H9 (cell line): Measurements from ENCODE around the gene FFAR1. TPM values are rescaled to one million over a fixed set of nuclear protein-coding genes. Genes with fewer than 3 reads are reported as not detected.
A peak's percentile ranks its signal among the peaks of the same experiment; 100 is the strongest.

Experiments used
- DNase-seq: peaks from one replicate; pipeline ENCODE4 v3.0.0-alpha.2; 2017
- H2AFZ ChIP-seq: one replicate; pipeline ENCODE4 v1.6.1; 2013; ENCODE audit warnings: mild to moderate bottlenecking, low read length, control low read depth, moderate library complexity
- H2AK5ac ChIP-seq: 2 replicates; pipeline ENCODE4 v1.6.1; 2013; ENCODE audit warnings: low read length, control low read depth, mixed read lengths; ENCODE audit not compliant: insufficient read length
- H2BK120ac ChIP-seq: one replicate; pipeline ENCODE4 v1.6.1; 2013; ENCODE audit warnings: low read depth, mild to moderate bottlenecking, low read length, control low read depth, inconsistent platforms; ENCODE audit not compliant: poor library complexity, severe bottlenecking
- H2BK12ac ChIP-seq: 2 replicates; pipeline ENCODE4 v1.6.1; 2013; ENCODE audit warnings: low read length, control low read depth, mixed read lengths, low read depth; ENCODE audit not compliant: insufficient read length
- H2BK15ac ChIP-seq: 2 replicates; pipeline ENCODE4 v1.6.1; 2013; ENCODE audit warnings: low read depth, low read length, control low read depth
- H2BK20ac ChIP-seq: one replicate; pipeline ENCODE4 v1.6.1; 2013; ENCODE audit warnings: low read depth, mild to moderate bottlenecking, low read length, control low read depth, inconsistent platforms; ENCODE audit not compliant: poor library complexity, severe bottlenecking
- H2BK5ac ChIP-seq: 2 replicates; pipeline ENCODE4 v1.6.1; 2013; ENCODE audit warnings: low read length, control low read depth, mixed read lengths; ENCODE audit not compliant: insufficient read length
- H3K14ac ChIP-seq: 2 replicates; pipeline ENCODE4 v1.6.1; 2013; ENCODE audit warnings: low read length, control low read depth; ENCODE audit not compliant: insufficient read depth
- H3K18ac ChIP-seq: 2 replicates; pipeline ENCODE4 v1.6.1; 2013; ENCODE audit warnings: low read depth, mild to moderate bottlenecking, mixed read lengths, low read length, control low read depth; ENCODE audit not compliant: insufficient read length
- H3K23ac ChIP-seq: 2 replicates; pipeline ENCODE4 v1.6.1; 2013; ENCODE audit warnings: low read length, control low read depth, mixed read lengths, low read depth; ENCODE audit not compliant: insufficient read length
- H3K23me2 ChIP-seq: 2 replicates; pipeline ENCODE4 v1.6.1; 2013; ENCODE audit warnings: low read depth, mild to moderate bottlenecking, mixed read lengths, low read length, control low read depth; ENCODE audit not compliant: insufficient read length, poor library complexity, severe bottlenecking
- H3K27ac ChIP-seq: 2 replicates; pipeline ENCODE4 v1.5.1; 2013; ENCODE audit warnings: low read length, control low read depth, mixed read lengths, low read depth; ENCODE audit not compliant: insufficient read length
- H3K27me3 ChIP-seq: 2 replicates; pipeline ENCODE4 v1.6.1; 2013; ENCODE audit warnings: low read length, control low read depth, inconsistent platforms; ENCODE audit not compliant: insufficient read depth
- H3K4ac ChIP-seq: 2 replicates; pipeline ENCODE4 v1.6.1; 2013; ENCODE audit warnings: low read depth, mild to moderate bottlenecking, control low read depth, inconsistent platforms, low read length, moderate library complexity
- H3K4me1 ChIP-seq: 2 replicates; pipeline ENCODE4 v1.6.1; 2013; ENCODE audit warnings: low read length, control low read depth, inconsistent platforms; ENCODE audit not compliant: insufficient read depth
- H3K4me2 ChIP-seq: 2 replicates; pipeline ENCODE4 v1.6.1; 2013; ENCODE audit warnings: low read length, control low read depth, mixed read lengths; ENCODE audit not compliant: insufficient read length, insufficient read depth
- H3K56ac ChIP-seq: 2 replicates; pipeline ENCODE4 v1.6.1; 2013; ENCODE audit warnings: low read depth, mild to moderate bottlenecking, mixed read lengths, low read length, control low read depth; ENCODE audit not compliant: insufficient read length
- H3K79me1 ChIP-seq: 2 replicates; pipeline ENCODE4 v1.6.1; 2013; ENCODE audit warnings: low read depth, mild to moderate bottlenecking, moderate library complexity, low read length, control low read depth, inconsistent platforms; ENCODE audit not compliant: insufficient read depth, poor library complexity, severe bottlenecking
- H3K79me2 ChIP-seq: 2 replicates; pipeline ENCODE4 v1.6.1; 2013; ENCODE audit warnings: low read length, control low read depth, inconsistent platforms; ENCODE audit not compliant: insufficient read depth
- H3K9ac ChIP-seq: 2 replicates; pipeline ENCODE4 v1.6.1; 2013; ENCODE audit warnings: low read length, control low read depth, mixed read lengths; ENCODE audit not compliant: insufficient read length; ENCODE audit errors: extremely low read depth
- H3K9me3 ChIP-seq: one replicate; pipeline ENCODE4 v1.6.1; 2013; ENCODE audit warnings: low read depth, low read length, inconsistent platforms; ENCODE audit not compliant: control insufficient read depth
- H3T11ph ChIP-seq: one replicate; pipeline ENCODE4 v1.6.1; 2013; ENCODE audit warnings: mild to moderate bottlenecking, low read length, control low read depth, inconsistent platforms
- H4K20me1 ChIP-seq: one replicate; pipeline ENCODE4 v1.6.1; 2013; ENCODE audit not compliant: control insufficient read depth, insufficient read length, insufficient read depth
- H4K5ac ChIP-seq: 2 replicates; pipeline ENCODE4 v1.6.1; 2013; ENCODE audit warnings: low read depth, mild to moderate bottlenecking, mixed read lengths, low read length, control low read depth; ENCODE audit not compliant: insufficient read length
- H4K8ac ChIP-seq: replicated peaks from 2 replicates; pipeline ENCODE4 v1.6.1; 2013; ENCODE audit warnings: low read length, control low read depth, mixed read lengths, low read depth; ENCODE audit not compliant: insufficient read length
- H4K91ac ChIP-seq: 2 replicates; pipeline ENCODE4 v1.6.1; 2013; ENCODE audit warnings: low read depth, mild to moderate bottlenecking, moderate library complexity, mixed read lengths, low read length, control low read depth; ENCODE audit not compliant: insufficient read length
- H3K27ac Mint-ChIP-seq, 3 experiments: 2 replicates in 2 of 3; 3 replicates in 1 of 3; pipeline ENCODE4 v1.8.0; 2020 to 2021; ENCODE audit warnings: mixed read lengths in 3 of 3, mild to moderate bottlenecking in 1 of 3, moderate library complexity in 1 of 3
- H3K27me3 Mint-ChIP-seq: 2 replicates; pipeline ENCODE4 v1.8.0; 2021; ENCODE audit warnings: low read depth, mild to moderate bottlenecking, moderate library complexity, mixed read lengths
- H3K36me3 Mint-ChIP-seq, 3 experiments: 2 replicates in 2 of 3; 3 replicates in 1 of 3; pipeline ENCODE4 v1.8.0; 2020 to 2021; ENCODE audit warnings: low read depth in 3 of 3, mixed read lengths in 3 of 3; ENCODE audit not compliant: insufficient read depth in 1 of 3
- H3K4me1 Mint-ChIP-seq, 2 experiments: 2 replicates each; pipeline ENCODE4 v1.8.0; 2020; ENCODE audit warnings: mixed read lengths in 2 of 2
- H3K4me3 Mint-ChIP-seq, 2 experiments: 2 replicates in 1 of 2; 3 replicates in 1 of 2; pipeline ENCODE4 v1.8.0; 2020 to 2021; ENCODE audit warnings: mild to moderate bottlenecking in 2 of 2, mixed read lengths in 2 of 2, moderate library complexity in 1 of 2
- H3K9me3 Mint-ChIP-seq, 2 experiments: 2 replicates in 1 of 2; 3 replicates in 1 of 2; pipeline ENCODE4 v1.8.0; 2020; ENCODE audit warnings: mild to moderate bottlenecking in 2 of 2, mixed read lengths in 2 of 2, moderate library complexity in 1 of 2
- CTCF ChIP-seq: fragments of 200-600 bp; sonication (generic); conservative IDR thresholded peaks from 3 replicates; pipeline ENCODE4 v1.8.0; 2021; ENCODE audit warnings: antibody characterized with exemption, mild to moderate bottlenecking
- WGBS: extraction: QIAGEN DNeasy Blood & Tissue Kit; methylation state at CpG from one replicate; pipeline ENCODE4 v1.1.7; 2013; ENCODE audit warnings: missing lambda C conversion rate, low lambda C conversion rate, mixed read lengths; ENCODE audit not compliant: insufficient read length; ENCODE audit errors: extremely low coverage; 5-methylcytosine and 5-hydroxymethylcytosine counted together
- total RNA-seq: library from RNA; stranded (reverse); gene quantifications from 2 replicates; pipeline ENCODE4 v1.2.1, GENCODE V29; 2021

The FFAR1 gene
- total RNA-seq, 1 experiment from 2014 or later = not detected

- TF ChIP-seq CTCF = no peak
- Histone ChIP-seq H3K4me1 (peaks cover 3% of the 10 kb centered on the region; the same call in 1 of the 2 replicates), H4K91ac (no peak overlapping the region), H3K4me2 (no peak overlapping the region), H3K23ac (no peak overlapping the region), H3K79me2 (no peaks in the 10 kb centered on the region), H4K5ac (no peak overlapping the region), H3K9ac (no peak overlapping the region), H4K8ac (no peak overlapping the region), H3K79me1 (no peaks in the 10 kb centered on the region), H2BK20ac (no peak overlapping the region), H2BK15ac (no peak overlapping the region), H4K20me1 (no peaks in the 10 kb centered on the region), H3K9me3 (no peaks in the 10 kb centered on the region), H3K27me3 (no peaks in the 10 kb centered on the region), H2AK5ac (no peak overlapping the region), H3K56ac (no peak overlapping the region), H3T11ph (no peak overlapping the region), H2BK5ac (no peak overlapping the region), H3K14ac (no peak overlapping the region; the same call in 1 of the 2 replicates), H3K27ac (no peak overlapping the region), H3K18ac (no peak overlapping the region), H2AFZ (no peak overlapping the region), H3K23me2 (no peaks in the 10 kb centered on the region), H2BK12ac (no peak overlapping the region), H3K4ac (no peak overlapping the region), H2BK120ac (no peak overlapping the region)
- Mint-ChIP-seq H3K9me3 (no peaks in the 10 kb centered on the region), H3K4me3 (no peak overlapping the region), H3K27me3 (peaks cover 8% of the 10 kb centered on the region), H3K27ac (peak overlapping the region in 1 of 3 experiments; percentile 87; a peak in 3 of 7 replicates), H3K36me3 (no peaks in the 10 kb centered on the region), H3K4me1 (peaks cover 0 to under 1% of the 10 kb centered on the region in 2 experiments; a peak in 2 of 4 replicates)
- WGBS = no CpG with 5 or more reads among the region's 25 CpGs
- DNase-seq = no peak
Measured at GRCh38 chr19:35337097-35337983, 10.4 kb upstream of the FFAR1 start.
